K562 (cell line): Measurements from ENCODE around the gene CHD3. TPM values are rescaled to one million over a fixed set of nuclear protein-coding genes. Genes with fewer than 3 reads are reported as not detected.

Source experiments
- FOXP1 ChIP-seq: sonication (generic); formaldehyde crosslinking; IDR thresholded peaks from 2 replicates; pipeline ENCODE4 v1.8.0; 2022; ENCODE audit warnings: mild to moderate bottlenecking, missing genetic modification reagents
- NCOA1 ChIP-seq: fragments of 450-650 bp; IDR thresholded peaks from 2 replicates; pipeline ENCODE4 v1.6.1; 2016; ENCODE audit warnings: low read depth
- REST ChIP-seq, 2 experiments: fragments of 450-650 bp; formaldehyde crosslinking in 1 of 2; IDR thresholded peaks; 2 replicates each; pipeline versions ENCODE4 v1.4.0 to v1.6.1; 2014 to 2020; ENCODE audit warnings: mild to moderate bottlenecking in 2 of 2, borderline replicate concordance in 1 of 2, low read depth in 1 of 2
- polyA plus RNA-seq, 8 experiments: library from polyadenylated mRNA; depleted of rRNA in 4 of 8; stranded (reverse) in 5 of 8; unstranded in 3 of 8; fragments of >200 nt; fragmentation: Nextera tagmentation in 2 of 8; fragmentation: Illumina TruSeq in 1 of 8; extraction: Ambion mirVana in 2 of 8; extraction: Trizol in 1 of 8; gene quantifications; 2 replicates each; pipeline versions ENCODE4 v1.2.1 to v1.2.3, GENCODE V29; 2011 to 2014; ENCODE audit warnings: inconsistent platforms in 1 of 8, missing spikeins in 1 of 8
- total RNA-seq, 7 experiments: library from RNA; depleted of rRNA in 6 of 7; stranded (reverse); fragments of >200 nt in 6 of 7; fragmentation: Illumina TruSeq in 2 of 7; extraction: Trizol in 2 of 7; gene quantifications; 2 replicates each; pipeline versions ENCODE4 v1.2.1 to v1.2.3, GENCODE V29; 2011 to 2021; ENCODE audit warnings: low replicate concordance in 1 of 7

Gene CHD3
- total and polyA plus RNA-seq, 9 of the 15 experiments (the other 6 are each of a cell fraction or from before 2014, with no cell fraction given), result 0.39 to 38.2 (median 21.2) TPM

- TF ChIP-seq REST (IDR thresholded peaks at IDR 0.05; ENCODE audit: borderline replicate concordance) (peak; percentile 25; the same call in 1 of the 2 replicates), REST (CRISPR knock-in tag; IDR thresholded peaks at IDR 0.05; ENCODE audit: low read depth) (no peak), FOXP1 (CRISPR knock-in tag) (no peak), NCOA1 (no peak)
Measured at GRCh38 chr17:7858522-7858810, 30.1 kb upstream of the CHD3 start (continued).
